Coronary artery (tissue), 2 donors: ENCODE data around the gene ZMIZ1.
A peak's percentile ranks its signal among the peaks of the same experiment; 100 is the strongest.

Experiments
- DNase-seq: peaks from one replicate; pipeline ENCODE4 v3.0.0-alpha.2; 2017; ENCODE audit warnings: low spot score
- H3K27ac ChIP-seq, 2 donors: fragments of 200-600 bp; sonication (generic); one replicate each; pipeline ENCODE4 v1.5.1; 2016 to 2019
- H3K4me3 ChIP-seq: fragments of 200-600 bp; sonication (generic); 2 replicates; pipeline ENCODE4 v1.5.1; 2016; ENCODE audit warnings: mild to moderate bottlenecking, moderate library complexity
- TF ChIP-seq, protein P1 (sequence below): fragments of 200-600 bp; sonication (generic); IDR thresholded peaks from one replicate; pipeline ENCODE4 v1.5.1; 2019; ENCODE audit warnings: antibody characterized with exemption

Gene ZMIZ1

DNA sequence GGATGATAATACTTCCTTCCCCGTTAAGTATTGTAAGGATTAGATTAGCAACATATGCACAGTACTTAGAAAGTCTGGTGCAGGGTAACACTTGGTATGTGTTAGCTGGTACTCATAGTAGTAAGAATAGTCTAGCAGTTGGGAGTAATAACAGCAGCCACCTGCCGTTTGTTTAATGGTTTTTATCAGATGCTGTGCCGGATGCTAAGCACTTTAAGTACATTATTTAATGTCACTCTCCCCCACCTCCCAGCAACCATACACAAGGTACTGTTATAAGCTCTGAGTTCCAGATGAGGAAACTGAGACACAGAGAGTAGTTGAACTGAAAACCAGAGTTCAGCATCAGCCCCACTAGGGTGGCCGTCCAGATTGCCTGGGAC, 60.1 kb downstream of the ZMIZ1 start:
- TF ChIP-seq, protein P1, sequence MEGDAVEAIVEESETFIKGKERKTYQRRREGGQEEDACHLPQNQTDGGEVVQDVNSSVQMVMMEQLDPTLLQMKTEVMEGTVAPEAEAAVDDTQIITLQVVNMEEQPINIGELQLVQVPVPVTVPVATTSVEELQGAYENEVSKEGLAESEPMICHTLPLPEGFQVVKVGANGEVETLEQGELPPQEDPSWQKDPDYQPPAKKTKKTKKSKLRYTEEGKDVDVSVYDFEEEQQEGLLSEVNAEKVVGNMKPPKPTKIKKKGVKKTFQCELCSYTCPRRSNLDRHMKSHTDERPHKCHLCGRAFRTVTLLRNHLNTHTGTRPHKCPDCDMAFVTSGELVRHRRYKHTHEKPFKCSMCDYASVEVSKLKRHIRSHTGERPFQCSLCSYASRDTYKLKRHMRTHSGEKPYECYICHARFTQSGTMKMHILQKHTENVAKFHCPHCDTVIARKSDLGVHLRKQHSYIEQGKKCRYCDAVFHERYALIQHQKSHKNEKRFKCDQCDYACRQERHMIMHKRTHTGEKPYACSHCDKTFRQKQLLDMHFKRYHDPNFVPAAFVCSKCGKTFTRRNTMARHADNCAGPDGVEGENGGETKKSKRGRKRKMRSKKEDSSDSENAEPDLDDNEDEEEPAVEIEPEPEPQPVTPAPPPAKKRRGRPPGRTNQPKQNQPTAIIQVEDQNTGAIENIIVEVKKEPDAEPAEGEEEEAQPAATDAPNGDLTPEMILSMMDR, result no peak
- peak overlapping the region in 1 of 2 donors; percentile 36 for H3K27ac ChIP-seq
- DNase-seq, result no peak
- H3K4me3 ChIP-seq, result no peak overlapping the region

GRCh38 chr10:79129361-79129997, 60.7 kb downstream of the ZMIZ1 start:
- H3K4me3 ChIP-seq, result no peak overlapping the region
- peak overlapping the region in 1 of 2 donors; percentile 36 for H3K27ac ChIP-seq
- TF ChIP-seq, protein P1, result no peak
- DNase-seq, result no peak

DNA sequence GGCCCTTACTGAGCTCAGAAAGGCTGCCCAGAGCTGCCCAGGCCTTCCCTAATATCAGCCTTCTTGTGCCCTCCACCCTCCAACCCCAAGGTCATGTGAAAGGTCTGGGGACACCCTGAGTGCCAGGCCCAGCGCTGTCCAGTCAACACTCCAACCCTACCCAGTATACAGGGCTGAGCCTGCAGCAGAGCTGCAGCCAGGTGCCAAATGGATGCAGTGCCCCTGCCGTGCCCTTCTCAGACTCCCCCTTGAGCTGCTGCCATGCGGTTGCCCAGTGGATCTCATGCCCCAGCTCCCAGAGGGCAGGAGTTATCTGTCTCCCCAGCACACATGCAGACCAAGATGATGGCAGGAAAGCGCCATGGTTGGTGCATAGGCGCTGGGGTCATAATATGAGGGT, 61.5 kb downstream of the ZMIZ1 start:
- DNase-seq, result no peak
- TF ChIP-seq, protein P1, result no peak
- H3K27ac ChIP-seq, result peak overlapping the region in 1 of 2 donors; percentile 17
- no peak overlapping the region for H3K4me3 ChIP-seq

DNA sequence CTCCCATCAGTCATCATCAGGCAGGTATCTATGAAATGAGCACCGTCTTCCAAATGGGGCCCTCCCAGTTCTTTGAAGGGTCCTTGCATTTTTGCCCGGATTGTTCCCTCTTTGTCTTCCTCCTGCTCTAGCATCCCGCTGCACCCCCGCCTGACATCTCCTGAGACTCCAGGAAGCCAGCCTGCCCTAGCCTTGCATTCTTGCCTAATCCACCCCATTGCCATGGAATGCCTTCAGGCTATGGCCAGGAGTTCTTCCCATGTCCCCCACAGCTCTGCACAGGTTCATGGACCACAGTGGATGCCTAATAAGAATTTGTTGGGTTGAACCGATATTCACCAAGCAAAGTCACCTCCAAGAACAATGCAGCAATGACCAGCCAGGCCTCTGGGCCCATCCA, 62.1 kb downstream of the ZMIZ1 start:
- Histone ChIP-seq H3K27ac (no peak overlapping the region), H3K4me3 (no peak overlapping the region)
- DNase-seq, result no peak
- TF ChIP-seq, protein P1, result no peak

- Histone ChIP-seq H3K27ac (no peak overlapping the region), H3K4me3 (no peak overlapping the region)
- TF ChIP-seq, protein P1, result no peak
- no peak for DNase-seq
Observed at GRCh38 chr10:79131836-79132631, 63.3 kb downstream of the ZMIZ1 start.

DNA sequence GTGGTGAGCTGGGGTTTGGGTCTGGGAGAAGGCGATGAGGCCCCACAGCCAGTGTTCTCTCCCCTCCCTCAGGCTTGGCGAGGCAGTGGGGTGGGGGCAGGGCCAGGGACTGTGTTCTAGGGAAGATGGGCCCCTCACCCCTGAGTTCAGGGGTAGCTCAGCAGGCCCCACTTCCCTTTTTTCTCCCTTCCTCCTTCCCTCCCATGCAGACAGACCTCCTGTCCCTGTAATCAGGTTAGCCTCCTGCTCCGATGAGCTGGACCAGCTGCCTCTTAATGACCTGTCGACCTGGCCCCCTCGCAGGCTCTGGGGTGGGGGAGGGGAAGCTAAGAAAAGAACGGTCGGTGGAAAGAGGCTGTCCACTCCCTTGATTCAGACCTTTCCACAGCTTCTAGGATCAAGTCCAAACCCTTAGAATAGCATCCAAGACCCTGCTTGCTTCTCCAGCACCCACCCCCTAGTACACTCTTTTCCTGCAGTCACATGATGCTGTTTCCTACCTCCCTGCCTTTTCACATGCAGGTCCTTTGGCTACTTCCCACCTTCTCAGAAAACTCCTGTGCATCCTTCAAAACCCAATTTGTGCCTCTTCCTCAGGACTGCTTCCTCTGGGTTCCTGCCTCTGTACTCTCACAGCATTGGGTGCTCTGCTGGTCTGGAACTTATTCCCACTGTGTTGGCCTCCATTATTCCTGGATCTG, 64.1 kb downstream of the ZMIZ1 start:
- Histone ChIP-seq H3K4me3 (no peak overlapping the region), H3K27ac (no peak overlapping the region)
- TF ChIP-seq, protein P1, result no peak
- no peak for DNase-seq
